ENCODE results near the gene ANKRD52.

Gene ANKRD52

DNA sequence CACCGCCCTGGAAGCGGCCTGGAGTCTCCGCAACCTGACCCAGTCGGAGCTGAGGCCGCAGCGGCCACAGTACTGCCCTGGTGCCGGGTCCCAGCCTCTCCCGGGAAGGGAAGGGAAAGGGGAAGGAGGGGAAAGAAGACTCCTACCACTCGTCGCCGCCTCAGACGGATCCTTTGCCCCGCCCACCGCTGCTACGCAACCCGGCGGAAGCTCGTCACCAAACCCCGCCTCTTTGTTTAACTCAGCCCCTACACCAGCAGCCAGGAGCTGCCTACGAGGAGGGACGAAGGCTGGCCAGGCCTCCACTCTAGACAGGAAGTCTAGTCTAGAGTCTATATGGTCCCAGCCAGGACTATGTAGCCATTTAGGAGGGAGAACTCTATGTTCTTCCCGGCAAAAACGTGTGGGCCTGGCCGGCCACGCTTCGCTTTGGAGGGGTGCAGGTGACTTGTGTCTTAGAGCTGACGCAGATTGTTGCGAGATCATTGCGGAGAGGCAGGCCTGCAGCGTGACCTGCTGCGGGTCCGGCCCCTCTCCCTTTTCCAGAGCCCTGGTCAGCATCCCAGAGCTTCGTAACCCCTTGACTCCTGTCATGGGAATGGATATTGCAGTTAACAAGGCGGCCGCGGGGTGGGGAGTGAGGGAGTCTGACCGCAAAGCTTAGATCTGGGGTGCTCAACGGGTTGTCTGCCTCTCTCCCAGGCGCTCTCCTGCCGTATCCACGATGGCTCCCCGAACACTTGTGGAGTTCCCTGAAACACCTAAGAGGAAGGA lies 36.2 kb downstream of the ANKRD52 start, which contains the start of gene RNF41:
Gene RNF41, minus strand, starts transcription at position 166 of the 774 bp plus-strand sequence. CDS start 7,875 bp downstream, outside the sequence.
- FAIRE-seq: peak; percentile 87
- DNase-seq (ENCODE audit: insufficient read length, low spot score): peak; percentile 96
- TF ChIP-seq POLR2A (IDR thresholded peaks at IDR 0.05; ENCODE audit: low read depth, low read length): peak; percentile 80

- DNase-seq (ENCODE audit: insufficient read length, low spot score) (peak; percentile 59), FAIRE-seq (no peak)
- TF ChIP-seq POLR2A (IDR thresholded peaks at IDR 0.05; ENCODE audit: low read depth, low read length): no peak
Observed at GRCh38 chr12:56221232-56221756, 36.9 kb downstream of the ANKRD52 start.

DNA sequence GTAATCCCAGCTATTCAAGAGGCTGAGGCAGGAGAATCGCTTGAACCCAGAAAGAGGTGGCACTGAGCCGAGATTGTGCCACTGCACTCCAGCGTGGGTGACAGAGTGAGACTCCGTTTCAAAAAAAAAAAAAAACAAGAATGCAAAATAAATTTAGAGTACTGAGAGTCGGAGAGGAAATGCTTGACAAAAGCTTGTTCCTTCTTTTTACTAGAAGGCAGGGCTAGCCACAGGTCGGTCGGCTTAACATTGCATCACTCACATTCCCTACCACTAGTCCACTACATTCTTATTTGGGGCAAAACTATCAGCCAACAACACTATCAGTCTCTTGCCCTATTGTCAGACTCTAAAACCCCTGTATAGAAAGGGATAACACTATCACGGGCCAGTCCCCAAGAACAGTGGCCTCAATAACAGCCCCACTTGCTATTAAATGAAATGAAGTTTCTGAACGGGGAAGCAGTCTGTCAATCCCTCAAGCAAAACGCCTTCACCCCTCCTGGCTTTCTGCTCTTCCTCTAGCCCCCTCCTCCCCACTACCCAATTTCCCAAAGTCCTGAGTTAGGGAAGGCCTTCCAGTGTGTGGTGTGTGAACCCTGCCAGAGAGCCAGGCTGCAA lies 37.5 kb downstream of the ANKRD52 start:
- no peak for TF ChIP-seq POLR2A (IDR thresholded peaks at IDR 0.05; ENCODE audit: low read depth, low read length)
- DNase-seq (ENCODE audit: insufficient read length, low spot score): no peak
- no peak for FAIRE-seq

- DNase-seq (ENCODE audit: insufficient read length, low spot score): no peak
- TF ChIP-seq POLR2A (IDR thresholded peaks at IDR 0.05; ENCODE audit: low read depth, low read length): no peak
- FAIRE-seq: no peak
Observed at GRCh38 chr12:56219840-56220239, 38.3 kb downstream of the ANKRD52 start.

DNA sequence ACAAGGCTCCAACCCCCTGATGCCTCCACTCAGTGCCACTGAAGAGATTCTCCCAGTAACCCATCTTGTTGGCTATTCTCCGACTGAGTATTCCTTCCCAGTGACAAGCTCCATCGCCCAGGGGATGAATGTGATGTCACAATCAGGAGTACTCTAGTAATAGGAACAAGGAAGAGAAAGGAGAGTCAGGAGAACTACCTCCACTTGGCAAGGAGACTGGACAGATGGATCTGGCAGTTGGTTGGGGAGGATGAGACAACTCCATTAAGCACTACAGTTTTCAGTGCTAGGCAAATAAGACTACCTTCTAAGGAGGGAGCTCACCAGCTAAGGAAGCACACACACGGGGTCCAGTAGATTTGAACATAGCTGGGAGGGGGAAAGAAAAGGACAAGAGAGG lies 41.7 kb downstream of the ANKRD52 start:
- no peak for DNase-seq (ENCODE audit: insufficient read length, low spot score)
- TF ChIP-seq POLR2A (IDR thresholded peaks at IDR 0.05; ENCODE audit: low read depth, low read length): no peak
- FAIRE-seq: no peak

DNA sequence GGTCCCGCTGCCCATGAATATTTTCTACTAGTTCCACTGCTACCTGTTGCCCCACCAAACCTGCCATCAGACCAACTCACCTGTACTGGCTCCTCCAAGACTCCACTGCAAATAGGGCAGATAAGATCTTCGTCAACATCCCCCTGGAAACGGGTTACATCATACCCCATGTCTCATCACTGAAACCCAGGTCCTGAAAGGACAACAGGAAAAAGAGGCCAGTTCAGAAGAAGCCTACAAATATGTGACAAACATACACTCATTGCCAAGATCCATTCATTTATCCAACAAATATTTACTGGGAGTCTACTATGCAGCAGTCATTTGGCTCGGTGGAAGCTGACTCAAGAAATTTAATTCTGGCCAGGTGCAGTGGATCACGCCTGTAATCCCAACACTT lies 44.3 kb downstream of the ANKRD52 start:
- no peak for TF ChIP-seq POLR2A (IDR thresholded peaks at IDR 0.05; ENCODE audit: low read depth, low read length)
- no peak for DNase-seq (ENCODE audit: insufficient read length, low spot score)
- FAIRE-seq: no peak

GRCh38 chr12:56212361-56212760 lies 45.8 kb downstream of the ANKRD52 start:
- TF ChIP-seq POLR2A (IDR thresholded peaks at IDR 0.05; ENCODE audit: low read depth, low read length): no peak
- FAIRE-seq (no peak), DNase-seq (ENCODE audit: insufficient read length, low spot score) (no peak)

DNA sequence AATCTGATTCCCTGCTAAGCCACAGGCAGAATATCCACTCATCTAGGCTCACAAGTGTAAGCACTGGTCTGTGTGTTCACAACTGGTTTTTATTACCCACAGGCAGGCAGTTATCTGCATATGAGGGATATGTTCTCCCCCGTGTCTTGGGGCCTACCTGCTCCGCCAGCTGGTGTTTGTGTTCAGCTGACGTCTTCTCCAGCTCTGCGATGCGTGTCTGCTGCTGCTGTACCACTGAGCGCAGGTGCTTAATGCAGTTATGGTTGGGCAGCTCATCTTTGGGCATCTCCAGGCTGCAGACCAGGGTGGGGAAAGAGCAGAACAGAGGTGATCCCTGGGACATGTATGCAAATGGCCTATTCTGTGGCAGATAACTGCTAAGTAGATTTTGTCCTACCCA lies 50.2 kb downstream of the ANKRD52 start:
- no peak for TF ChIP-seq POLR2A (IDR thresholded peaks at IDR 0.05; ENCODE audit: low read depth, low read length)
- DNase-seq (ENCODE audit: insufficient read length, low spot score): no peak
- FAIRE-seq: no peak

DNA sequence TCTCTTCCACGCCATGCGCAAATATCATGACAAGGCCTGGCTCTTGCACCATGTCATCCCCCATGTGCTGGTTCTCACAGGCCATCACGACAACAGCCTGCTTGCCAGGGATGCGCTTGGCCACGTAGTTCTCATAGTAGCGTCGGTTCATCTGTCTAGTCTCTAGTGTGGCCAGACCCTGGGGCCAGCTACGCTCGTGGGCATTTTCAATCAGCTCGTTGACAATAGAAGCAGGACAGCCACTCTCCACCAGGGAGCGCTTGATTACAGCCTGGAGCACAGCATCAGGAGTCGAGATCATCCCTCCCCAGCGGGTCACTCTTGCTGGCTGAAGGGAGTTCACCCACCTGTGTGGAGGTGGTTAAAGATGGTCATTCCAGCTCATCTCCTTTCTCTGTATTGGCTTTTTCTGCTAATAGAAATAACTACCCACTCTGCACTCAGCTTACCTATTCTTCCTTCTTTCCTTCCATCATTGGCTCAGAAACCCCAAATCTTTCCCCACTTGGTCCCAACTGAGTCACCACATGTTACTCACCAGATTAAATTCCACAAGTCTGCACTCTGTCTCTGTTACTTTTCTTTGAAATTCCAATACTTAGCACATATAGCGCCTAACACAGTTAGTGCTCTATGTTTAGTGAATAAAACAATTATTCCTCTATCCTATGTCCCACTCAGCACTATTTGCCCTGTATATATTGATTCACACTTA lies 51.6 kb downstream of the ANKRD52 start:
- DNase-seq (ENCODE audit: insufficient read length, low spot score): no peak
- FAIRE-seq: no peak
- no peak for TF ChIP-seq POLR2A (IDR thresholded peaks at IDR 0.05; ENCODE audit: low read depth, low read length)

DNA sequence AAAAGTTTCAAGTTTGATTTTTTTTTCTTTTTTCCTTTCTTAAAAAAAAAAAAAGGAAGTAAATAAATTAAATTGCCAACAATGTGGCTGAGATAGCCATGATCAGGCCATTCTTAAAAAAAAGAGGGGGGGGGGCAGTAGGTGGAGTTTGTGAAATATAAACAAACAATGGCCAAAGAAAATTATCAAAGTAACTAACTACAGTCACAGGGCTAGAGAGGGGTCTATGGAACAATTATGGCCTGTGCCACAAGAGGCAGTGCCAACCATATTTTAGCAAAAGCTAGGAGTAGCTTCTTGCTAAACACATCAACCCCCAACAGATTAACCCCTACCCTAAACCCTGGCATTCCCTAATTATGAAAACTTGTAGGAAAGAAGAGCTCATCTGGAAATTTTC lies 52.7 kb downstream of the ANKRD52 start:
- FAIRE-seq: no peak
- TF ChIP-seq POLR2A (IDR thresholded peaks at IDR 0.05; ENCODE audit: low read depth, low read length): no peak
- DNase-seq (ENCODE audit: insufficient read length, low spot score): no peak

- DNase-seq (ENCODE audit: insufficient read length, low spot score) (no peak), FAIRE-seq (no peak)
- TF ChIP-seq POLR2A (IDR thresholded peaks at IDR 0.05; ENCODE audit: low read depth, low read length): no peak
Observed at GRCh38 chr12:56204275-56204674, 53.9 kb downstream of the ANKRD52 start.

- DNase-seq (ENCODE audit: insufficient read length, low spot score) (no peak), FAIRE-seq (no peak)
- TF ChIP-seq POLR2A (IDR thresholded peaks at IDR 0.05; ENCODE audit: low read depth, low read length): no peak
Observed at GRCh38 chr12:56202838-56203237, 55.3 kb downstream of the ANKRD52 start.

DNA sequence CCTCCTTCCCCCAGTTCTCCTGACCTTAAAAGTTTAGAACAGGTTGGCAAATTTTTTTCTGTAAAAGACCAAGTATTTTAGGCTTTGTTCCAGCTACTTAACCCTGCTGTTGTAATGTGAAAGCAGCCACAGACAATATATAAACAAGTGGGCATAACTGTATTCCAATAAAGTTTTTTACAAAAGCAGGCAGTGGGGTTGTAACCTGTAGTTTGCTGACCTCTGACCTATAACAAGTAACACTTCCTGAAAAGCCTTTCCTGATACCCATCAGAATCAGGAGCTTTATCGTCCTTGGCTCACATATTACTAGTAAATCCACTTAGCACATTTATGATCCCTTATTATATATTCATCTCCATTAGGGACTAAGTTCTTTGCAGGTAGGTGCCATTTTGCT lies 55.8 kb downstream of the ANKRD52 start:
- DNase-seq (ENCODE audit: insufficient read length, low spot score) (no peak), FAIRE-seq (no peak)
- TF ChIP-seq POLR2A (IDR thresholded peaks at IDR 0.05; ENCODE audit: low read depth, low read length): no peak

DNA sequence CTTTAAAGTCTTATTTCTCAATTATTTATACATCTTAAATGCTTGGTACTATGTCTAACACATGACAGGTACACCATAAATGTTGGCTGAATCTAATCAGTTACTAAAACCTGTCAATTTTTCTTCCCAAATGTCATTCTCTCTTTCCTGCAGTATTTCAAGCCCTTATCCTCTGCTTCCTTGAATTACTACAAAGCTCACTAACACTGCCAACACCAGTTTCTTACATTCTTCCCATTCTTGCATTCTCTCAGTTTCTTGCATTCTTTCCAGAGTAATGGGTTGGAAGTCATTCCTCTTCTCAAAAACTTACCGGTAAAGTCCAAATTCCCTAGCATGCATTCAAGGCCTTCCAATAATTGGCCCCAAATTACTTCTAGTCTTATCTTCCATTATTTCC lies 59.3 kb downstream of the ANKRD52 start:
- no peak for FAIRE-seq
- no peak for TF ChIP-seq POLR2A (IDR thresholded peaks at IDR 0.05; ENCODE audit: low read depth, low read length)
- no peak for DNase-seq (ENCODE audit: insufficient read length, low spot score)

Measured in H54 (cell line).